ENCODE measurements around the gene CHST12.

GRCh38 chr7:2435146-2435545 is 31.7 kb downstream of the CHST12 start:
- no peak for TF ChIP-seq POLR2A (IDR thresholded peaks at IDR 0.05)
- TF ChIP-seq CTCF (IDR thresholded peaks at IDR 0.05) = no peak
- no peak for TF ChIP-seq POLR2AphosphoS5 (IDR thresholded peaks at IDR 0.05)
- TF ChIP-seq EP300 (IDR thresholded peaks at IDR 0.05; ENCODE audit: low read depth) = no peak

Data from transverse colon (tissue), 4 donors.